Globus pallidus (tissue), 1 donor: ENCODE measurements around the gene DST.
A peak's percentile ranks its signal among the peaks of the same experiment; 100 is the strongest.
"Not testable (repeated sequence)": the region's sequence is repeated elsewhere in the genome, so short reads cannot be mapped to it uniquely, and the experiment has no call there.

Experiments used
- DNase-seq: peaks from one replicate; pipeline ENCODE4 v3.0.0-alpha.2; 2015; ENCODE audit warnings: low spot score

DST gene

GRCh38 chr6:56571605-56572004 is 71.1 kb downstream of the DST start:
- no peak for DNase-seq

- peak; percentile 40 for DNase-seq
These were observed 72.0 kb downstream of the DST start for GRCh38 chr6:56570413-56571359.

- DNase-seq = no peak
These were observed 75.2 kb downstream of the DST start for GRCh38 chr6:56567501-56567900.

GRCh38 chr6:56562730-56563129 is 80.0 kb downstream of the DST start:
- DNase-seq = not testable (repeated sequence)

GRCh38 chr6:56556751-56557540 is 85.7 kb downstream of the DST start:
- DNase-seq = no peak

- no peak for DNase-seq
These were observed 87.2 kb downstream of the DST start for GRCh38 chr6:56555438-56555872.

- DNase-seq = no peak
These were observed 90.2 kb downstream of the DST start for GRCh38 chr6:56552187-56553130.

GRCh38 chr6:56551409-56552120 is 91.1 kb downstream of the DST start:
- no peak for DNase-seq

- DNase-seq = no peak
These were observed 92.4 kb downstream of the DST start for GRCh38 chr6:56550301-56550700.

GRCh38 chr6:56549014-56549413 is 93.7 kb downstream of the DST start:
- no peak for DNase-seq

GRCh38 chr6:56547687-56548086 is 95.0 kb downstream of the DST start:
- DNase-seq = no peak

- peak; percentile 81 for DNase-seq
These were observed 100.0 kb downstream of the DST start for GRCh38 chr6:56542364-56543331.

GRCh38 chr6:56541741-56542360 is 100.8 kb downstream of the DST start:
- DNase-seq = no peak

GRCh38 chr6:56541030-56541600 is 101.6 kb downstream of the DST start:
- no peak for DNase-seq

- no peak for DNase-seq
These were observed 102.3 kb downstream of the DST start for GRCh38 chr6:56540232-56541029.

- DNase-seq = no peak
These were observed 103.1 kb downstream of the DST start for GRCh38 chr6:56539527-56540105.

- no peak for DNase-seq
These were observed 103.8 kb downstream of the DST start for GRCh38 chr6:56538851-56539250.

GRCh38 chr6:56537223-56537770 is 105.4 kb downstream of the DST start:
- DNase-seq = no peak
